GM12872 (cell line): ENCODE data around the gene WDFY1.

Experiments used
- TF ChIP-seq, protein P1 (sequence below): IDR thresholded peaks from 3 replicates; pipeline ENCODE4 v1.5.1; 2011; ENCODE audit warnings: low read depth, mild to moderate bottlenecking, low read length, moderate library complexity; ENCODE audit not compliant: insufficient read depth

Gene WDFY1

DNA sequence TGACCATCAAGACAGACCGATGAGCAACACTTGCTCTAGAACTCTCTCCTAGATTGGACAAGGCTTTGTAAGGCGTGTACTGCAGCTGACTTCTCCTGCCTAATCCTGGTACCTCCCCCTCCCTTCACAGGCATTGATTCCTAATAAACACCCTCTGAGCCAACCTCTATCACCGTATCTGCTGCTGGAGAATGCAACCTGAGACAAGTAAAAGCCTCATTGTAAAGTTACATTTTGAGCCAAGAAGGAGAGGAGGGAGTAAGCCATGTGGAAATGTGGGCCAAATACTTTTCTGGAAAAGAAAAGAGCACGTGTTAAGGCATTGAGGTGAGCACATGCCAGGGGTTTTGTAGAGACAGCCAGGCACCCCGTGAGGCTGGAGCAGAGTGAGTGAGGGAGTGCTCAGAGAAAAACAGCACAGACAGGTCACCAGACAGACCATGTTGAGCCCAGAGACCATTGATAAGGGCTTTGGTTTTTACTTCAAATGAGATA, 2.6 kb upstream of the WDFY1 start:
- TF ChIP-seq, protein P1, sequence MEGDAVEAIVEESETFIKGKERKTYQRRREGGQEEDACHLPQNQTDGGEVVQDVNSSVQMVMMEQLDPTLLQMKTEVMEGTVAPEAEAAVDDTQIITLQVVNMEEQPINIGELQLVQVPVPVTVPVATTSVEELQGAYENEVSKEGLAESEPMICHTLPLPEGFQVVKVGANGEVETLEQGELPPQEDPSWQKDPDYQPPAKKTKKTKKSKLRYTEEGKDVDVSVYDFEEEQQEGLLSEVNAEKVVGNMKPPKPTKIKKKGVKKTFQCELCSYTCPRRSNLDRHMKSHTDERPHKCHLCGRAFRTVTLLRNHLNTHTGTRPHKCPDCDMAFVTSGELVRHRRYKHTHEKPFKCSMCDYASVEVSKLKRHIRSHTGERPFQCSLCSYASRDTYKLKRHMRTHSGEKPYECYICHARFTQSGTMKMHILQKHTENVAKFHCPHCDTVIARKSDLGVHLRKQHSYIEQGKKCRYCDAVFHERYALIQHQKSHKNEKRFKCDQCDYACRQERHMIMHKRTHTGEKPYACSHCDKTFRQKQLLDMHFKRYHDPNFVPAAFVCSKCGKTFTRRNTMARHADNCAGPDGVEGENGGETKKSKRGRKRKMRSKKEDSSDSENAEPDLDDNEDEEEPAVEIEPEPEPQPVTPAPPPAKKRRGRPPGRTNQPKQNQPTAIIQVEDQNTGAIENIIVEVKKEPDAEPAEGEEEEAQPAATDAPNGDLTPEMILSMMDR = no peak

DNA sequence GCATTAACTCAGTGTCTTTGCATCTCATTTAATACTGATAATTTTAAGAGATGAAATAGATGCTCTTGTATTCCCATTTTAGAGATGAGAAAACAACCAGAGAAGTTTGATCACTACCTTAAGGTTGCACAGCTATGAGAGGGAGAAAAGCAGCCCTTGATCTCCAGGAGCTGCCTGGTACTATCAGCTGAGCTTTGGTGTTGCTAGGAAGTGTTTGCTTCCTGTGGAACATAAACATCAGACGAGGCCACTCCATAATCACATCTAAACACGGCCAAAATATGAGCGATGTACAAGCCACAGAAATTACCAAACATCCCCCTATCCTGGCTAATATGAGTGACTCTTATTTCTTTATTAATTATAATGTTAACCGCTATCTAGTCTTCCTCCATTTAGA, 620 bp upstream of the WDFY1 start:
- TF ChIP-seq, protein P1 = no peak

DNA sequence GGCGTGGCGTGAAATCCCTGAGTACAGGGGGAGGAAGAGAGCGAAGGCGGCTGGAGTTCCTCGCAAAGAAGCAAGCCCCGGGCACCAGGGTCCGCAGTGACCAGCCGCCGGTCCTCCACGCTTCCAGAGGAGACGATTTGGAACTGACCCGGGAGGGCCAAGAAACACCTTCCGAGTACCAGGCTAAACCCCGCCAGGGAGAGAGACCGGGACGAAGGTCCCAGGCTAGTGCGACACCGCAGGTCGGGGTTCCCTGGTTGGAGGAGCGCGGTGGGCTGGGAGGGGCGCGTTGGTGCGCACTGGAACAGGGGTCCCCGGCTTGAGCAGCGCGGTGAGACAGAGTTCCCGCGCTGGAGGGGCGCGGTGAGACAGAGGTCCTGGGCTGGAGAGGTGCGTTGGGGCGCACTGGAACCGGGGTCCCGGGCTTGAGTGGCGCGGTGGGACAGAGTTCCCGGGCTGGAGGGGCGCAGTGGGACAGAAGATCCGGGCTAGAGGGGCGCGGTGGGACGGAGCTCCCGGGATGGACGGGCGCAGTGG, 901 bp downstream of the WDFY1 start:
- TF ChIP-seq, protein P1 = no peak

DNA sequence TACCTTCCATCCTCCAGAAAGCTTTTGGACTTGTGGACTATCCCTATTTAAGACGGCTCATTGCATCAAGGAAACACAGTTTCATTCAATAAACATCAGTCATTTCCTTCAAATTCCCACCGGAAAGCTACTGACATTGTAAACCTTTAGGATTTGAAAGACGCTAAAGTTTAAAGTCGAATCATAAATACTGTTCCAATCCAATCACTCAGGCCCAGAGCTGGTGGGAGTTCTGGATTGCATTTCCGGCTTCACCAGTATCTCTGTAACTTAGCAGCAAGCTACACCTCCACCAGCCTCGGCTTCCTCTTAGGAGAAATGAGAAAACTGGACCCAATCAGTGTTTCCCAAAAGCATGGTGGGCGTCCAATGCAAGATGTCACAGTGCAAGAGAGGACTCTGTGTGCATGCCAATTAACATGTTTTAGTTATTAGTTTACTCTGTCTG, 1.6 kb downstream of the WDFY1 start:
- TF ChIP-seq, protein P1 = no peak

DNA sequence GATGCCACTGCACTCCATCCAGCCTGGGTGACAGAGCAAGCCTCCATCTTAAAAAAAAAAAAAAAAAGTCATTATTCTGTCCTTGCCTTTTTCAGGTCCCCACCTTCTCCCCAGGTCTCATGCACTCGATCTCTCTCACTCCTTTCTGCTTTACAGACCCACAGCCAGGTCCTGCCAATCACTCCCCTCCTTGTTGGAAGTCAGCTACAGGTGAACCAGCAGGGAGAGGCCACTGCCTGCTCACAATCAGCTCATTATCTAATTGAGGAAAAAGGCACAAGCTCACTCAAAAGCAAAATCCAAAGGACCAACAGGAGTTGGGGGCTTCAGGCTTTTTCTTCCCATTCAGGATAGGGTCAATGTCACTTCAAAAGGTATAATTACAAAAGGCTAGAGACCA, 2.0 kb downstream of the WDFY1 start:
- TF ChIP-seq, protein P1 = no peak

DNA sequence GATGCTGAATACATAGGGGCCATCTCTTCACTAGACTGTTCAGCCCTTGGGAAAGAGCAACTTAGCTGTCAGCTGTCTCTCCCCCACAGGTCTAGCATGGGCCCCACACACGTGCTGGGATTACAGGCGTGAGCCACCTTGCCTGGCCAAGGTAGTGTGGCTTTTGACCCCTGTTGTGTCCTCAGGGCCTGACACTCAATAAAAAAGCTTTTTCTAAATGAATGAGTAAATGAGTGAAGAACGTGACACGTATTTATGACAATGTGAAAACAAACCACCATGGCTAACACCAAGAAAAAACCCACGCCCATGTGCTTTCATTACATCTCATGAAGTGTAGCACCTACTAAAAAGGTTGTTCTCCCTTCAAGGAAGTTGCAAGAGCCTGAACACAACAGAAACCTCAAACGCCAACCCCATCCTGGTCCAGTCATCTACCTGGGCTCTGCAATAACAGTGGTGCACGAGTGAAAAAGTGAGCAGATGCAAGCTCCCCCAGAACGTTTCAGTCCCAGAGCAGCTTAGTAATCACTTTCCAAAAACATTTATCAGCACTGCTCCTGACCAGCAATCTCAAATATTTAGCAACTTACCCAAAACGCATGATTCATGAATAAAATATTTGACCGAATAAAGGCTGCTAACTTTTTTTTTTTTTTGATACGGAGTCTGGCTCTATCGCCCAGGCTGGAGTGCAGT, 3.4 kb downstream of the WDFY1 start:
- TF ChIP-seq, protein P1 = no peak

GRCh38 chr2:223937535-223937934, 7.6 kb downstream of the WDFY1 start:
- TF ChIP-seq, protein P1 = no peak
